HG03135 (cell line): ENCODE results near the gene OR10H4.
"Not testable (repeated sequence)": the region's sequence is repeated elsewhere in the genome, so short reads cannot be mapped to it uniquely, and the experiment has no call there.

Experiments used
- ATAC-seq: cut with Tn5 transposase; IDR thresholded peaks from one replicate; pipeline ENCODE4 v1.9.1; 2021; ENCODE audit warnings: mild to moderate bottlenecking, moderate library complexity; ENCODE audit not compliant: unreplicated experiment

The OR10H4 gene, protein sequence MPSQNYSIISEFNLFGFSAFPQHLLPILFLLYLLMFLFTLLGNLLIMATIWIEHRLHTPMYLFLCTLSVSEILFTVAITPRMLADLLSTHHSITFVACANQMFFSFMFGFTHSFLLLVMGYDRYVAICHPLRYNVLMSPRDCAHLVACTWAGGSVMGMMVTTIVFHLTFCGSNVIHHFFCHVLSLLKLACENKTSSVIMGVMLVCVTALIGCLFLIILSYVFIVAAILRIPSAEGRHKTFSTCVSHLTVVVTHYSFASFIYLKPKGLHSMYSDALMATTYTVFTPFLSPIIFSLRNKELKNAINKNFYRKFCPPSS

DNA sequence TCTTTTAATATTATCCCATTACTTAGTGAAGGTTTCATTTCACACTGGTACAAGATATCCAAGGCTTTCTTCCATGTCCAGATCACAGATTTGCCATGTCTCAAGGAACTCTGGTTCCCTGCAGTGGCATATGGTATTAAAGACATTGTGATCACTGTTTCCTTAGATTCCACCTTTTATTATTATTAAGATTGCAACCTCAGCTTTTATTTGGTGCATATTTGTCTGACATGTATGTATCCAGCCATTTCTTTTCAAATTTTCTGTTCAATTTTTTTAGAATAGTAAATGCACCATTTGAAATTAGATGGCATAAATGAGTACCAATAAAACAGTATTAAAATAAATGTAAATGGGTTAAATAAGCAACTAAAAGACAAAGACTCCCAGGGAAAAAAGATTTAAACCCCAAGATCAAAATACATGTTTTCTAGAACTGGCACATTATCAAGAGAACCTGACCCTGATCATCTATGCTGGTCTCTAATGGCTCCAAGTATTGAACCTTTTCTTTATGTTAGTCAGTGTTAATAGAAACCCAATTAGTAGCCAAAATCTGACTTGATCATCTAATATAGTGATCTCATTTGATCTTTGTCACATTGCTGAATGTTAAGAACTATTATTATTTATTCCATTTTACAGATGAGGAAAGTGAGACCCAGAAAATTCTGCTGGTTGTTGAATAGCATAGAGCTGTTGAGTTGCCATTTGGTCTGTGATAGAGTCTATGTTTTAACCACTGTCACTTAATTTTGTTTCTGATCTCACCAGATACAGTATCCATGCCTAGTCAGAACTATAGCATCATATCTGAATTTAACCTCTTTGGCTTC is at the start of gene OR10H4:
Gene OR10H4, plus strand, starts transcription at position 786 of the 836 bp plus-strand sequence. Its CDS starts 0 bp downstream, at position 786.
- no peak for ATAC-seq

DNA sequence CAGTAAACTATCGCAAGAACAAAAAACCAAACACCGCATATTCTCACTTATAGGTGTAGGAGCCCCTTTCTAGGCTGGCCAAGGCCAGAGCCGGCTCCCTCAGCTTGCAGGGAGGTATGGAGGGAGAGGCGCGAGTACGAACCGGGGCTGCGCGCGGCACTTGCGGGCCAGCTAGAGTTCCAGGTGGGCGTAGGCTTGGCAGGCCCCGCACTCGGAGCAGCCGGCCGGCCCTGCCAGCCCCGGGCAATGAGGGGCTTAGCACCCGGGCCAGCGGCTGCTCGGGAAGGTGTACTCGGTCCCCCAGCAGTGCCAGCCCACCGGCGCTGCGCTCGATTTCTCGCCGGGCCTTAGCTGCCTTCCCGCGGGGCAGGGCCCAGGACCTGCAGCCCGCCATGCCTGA is 49.2 kb upstream of the OR10H4 start:
- not testable (repeated sequence) for ATAC-seq

DNA sequence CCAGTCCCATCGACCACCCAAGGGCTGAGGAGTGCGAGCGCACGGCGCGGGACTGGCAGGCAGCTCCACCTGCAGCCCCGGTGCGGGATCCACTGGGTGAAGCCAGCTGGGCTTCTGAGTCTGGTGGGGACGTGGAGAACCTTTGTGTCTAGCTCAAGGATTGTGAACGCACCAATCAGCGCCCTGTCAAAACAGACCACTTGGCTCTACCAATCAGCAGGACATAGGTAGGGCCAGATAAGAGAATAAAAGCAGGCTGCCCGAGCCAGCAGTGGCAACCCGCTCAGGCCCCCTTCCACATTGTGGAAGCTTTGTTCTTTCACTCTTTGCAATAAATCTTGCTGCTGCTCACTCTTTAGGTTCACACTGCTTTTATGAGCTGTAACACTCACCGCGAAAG is 48.8 kb upstream of the OR10H4 start:
- not testable (repeated sequence) for ATAC-seq

DNA sequence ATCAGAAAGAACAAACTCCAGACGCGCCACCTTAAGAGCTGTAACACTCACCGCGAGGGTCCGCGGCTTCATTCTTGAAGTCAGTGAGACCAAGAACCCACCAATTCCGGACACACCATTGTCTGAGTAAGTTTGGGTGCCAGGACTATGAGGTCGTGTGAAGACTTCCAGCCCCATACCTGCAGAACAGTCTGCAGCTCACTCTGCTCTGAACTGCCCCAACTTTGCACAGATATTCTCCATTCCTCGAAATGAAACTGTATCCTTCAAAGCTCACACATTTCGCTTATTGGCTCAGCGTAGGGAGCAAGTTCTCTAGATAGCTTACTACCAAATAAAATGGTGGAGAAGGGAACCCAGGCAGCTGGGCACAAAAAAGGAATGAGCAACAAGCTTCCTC is 48.3 kb upstream of the OR10H4 start:
- ATAC-seq: no peak

DNA sequence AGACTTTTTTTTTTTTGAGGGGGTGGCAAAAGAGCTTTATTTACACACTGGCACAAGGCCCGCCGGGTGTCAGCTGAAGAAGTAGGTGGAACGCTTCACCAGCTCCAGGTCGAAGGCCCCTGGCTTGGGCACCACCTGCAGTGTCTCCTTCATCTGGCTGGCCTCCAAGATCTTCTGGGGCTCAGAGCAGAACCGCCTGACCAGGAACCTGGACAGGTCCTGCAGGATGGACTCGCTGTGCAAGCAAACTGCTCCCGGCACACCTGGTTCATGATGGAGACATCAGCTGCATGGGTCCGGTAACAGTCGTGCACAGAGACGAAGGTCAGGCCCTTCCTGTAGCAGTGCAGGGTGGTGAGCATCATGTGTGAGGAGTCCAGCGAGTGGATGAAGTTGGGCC is 46.6 kb upstream of the OR10H4 start:
- ATAC-seq: no peak

DNA sequence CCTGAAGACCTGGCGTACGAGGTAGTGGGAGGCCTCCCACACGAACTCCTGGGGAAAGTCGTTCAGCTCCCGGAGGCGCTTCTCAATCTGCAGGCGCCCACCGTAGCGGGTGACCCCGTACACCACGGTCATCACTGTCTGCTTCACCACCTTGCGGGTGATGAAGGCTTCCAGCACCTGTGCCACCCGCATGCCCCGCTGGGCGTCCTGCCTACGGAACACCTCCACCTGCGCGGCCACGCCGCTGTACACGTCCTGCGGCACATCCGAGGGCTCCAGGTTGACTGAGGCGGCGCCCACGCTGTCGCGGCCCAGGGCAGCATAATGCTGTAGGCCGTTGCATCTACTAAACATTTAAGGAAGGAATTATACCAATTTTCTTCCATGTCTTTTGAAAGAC is 45.9 kb upstream of the OR10H4 start:
- not testable (repeated sequence) for ATAC-seq

DNA sequence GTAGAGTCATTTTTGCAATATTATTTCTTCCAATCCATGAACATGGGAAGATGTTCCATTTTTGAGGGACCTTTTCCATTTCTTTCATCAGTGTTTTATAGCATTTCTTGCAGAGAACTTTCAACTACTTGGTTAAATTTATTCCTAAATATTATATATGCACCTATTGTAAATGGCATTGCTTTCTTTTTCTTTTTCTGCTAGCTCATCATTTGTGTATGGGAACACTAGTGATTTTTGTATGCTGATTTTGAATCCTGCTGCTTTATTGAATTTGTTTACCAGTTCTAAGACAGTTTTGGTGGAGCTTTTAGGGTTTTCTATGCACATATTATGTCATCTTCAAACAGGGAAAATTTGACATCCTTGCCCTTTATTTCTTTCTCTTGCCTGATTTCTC is 43.8 kb upstream of the OR10H4 start:
- ATAC-seq: no peak

DNA sequence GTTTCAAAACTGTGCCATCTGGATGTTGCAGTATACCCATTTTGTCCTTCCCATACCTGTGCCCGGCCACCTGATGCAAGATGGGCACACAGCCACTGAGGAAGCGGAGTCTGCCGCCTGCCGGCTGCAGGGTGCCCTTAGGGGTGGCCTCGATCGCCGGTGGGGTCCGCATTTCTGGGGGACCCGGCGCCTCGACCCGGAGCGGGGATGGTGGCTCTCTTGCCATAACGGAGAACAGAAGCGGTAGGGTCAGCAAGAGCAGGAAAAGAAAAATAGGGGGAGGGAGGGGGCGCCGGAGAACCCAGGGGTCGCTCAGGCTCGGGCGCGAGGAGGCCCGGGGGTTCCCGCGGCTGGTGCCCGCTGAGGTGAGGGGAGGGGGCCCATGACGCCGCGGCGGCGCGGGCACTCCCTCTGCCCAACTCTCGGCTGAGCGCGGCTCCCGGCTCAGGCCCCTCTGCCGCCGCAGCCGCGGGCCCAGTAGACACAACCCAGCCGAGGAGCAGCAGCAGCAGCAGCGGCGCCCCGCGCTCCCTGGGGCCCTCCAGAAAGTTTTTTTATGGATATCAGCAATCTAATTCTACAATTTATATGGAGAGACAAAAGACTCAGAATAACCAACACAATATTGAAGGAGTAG is 37.1 kb upstream of the OR10H4 start:
- ATAC-seq: no peak

DNA sequence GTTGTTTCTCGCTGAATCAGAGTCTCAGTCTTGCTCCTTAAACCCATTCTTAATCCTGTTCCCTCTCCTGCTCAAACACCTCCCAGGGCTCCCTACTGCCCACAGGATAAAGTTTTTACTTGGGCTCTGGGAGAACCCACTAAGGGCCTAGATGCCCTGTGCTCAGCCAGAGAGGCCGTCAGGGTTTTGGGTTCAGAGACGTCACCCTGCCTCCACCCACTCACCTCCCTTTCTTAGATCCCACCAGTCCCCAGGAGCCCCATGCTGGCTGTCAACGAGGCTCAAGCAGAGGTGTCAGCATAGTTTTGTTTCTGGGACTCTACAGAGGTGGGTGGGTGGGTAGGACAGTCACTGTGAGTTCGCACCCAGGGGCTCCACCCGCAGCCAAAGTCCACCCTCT is 35.4 kb upstream of the OR10H4 start:
- ATAC-seq: no peak

DNA sequence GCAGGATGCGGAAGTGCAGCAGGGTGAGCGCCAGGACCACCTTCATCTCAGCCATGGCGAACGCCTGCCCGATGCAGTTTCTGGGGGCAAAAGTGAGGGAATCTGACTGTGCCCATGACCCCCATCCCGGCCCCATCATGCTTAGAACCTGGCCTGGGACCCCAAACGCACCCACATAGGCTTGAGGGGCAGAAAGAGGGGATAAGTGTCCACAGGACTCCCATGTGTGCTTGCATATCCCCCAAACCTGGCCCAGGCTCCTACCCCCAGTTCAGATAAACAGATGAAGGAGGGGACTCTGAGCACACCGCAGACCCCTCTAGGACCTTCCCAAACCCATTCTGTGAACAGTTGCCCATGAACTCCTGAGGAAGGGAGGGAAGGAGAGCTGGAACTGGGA is 35.0 kb upstream of the OR10H4 start:
- no peak for ATAC-seq

DNA sequence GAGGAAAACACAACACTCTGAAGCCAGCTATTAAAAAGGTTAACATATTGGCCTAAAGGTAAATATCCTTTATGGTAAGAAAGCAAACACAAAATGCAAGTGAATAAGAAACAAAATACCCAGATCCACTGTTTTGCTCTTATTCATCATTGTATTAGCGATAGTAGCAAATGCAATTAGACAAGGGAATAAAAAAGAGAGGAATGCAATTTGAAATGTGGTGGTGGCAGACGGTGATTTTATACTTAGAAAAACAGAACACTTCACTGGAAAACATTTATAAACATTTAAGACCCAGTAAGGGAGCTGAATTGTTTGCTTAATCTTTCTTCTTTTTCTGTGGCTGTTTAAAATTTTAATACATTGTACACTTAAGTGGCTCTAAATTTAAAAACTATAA is 33.7 kb upstream of the OR10H4 start:
- no peak for ATAC-seq

DNA sequence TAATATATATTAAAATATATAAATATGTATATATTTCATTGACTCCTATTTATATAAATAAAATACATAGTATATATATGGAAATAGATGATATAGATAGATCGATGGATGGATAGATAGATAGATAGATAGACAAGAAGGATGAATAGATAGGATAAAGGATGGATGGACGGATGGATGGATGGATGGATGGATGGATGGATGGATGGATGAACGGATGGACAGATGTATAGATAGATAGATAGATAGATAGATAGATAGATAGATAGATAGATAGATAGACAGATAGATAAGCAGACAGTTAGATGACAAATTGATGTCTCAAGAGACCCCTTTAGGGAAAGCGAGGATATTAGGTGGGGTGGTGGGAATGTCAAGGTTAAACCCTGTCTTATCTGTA is 29.6 kb upstream of the OR10H4 start:
- ATAC-seq: no peak

DNA sequence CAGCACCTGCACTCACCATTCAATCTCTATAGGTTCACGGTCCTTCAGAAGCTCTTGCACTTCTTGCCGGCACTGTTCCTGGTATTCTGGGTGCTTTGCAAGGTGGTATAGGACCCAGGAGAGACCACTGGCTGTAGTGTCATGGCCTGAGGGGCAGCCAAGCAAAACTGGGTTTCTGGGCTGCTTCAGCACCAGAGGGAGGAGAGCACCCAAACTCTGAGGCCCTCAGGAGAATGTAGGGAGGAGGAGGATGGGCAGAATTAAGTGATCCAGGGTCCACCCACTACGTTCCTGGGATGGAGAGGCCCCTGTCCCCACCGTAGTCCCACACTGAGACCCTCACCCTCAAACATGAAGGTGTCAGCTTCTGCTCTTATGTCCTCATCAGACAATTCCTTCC is 26.8 kb upstream of the OR10H4 start:
- no peak for ATAC-seq

DNA sequence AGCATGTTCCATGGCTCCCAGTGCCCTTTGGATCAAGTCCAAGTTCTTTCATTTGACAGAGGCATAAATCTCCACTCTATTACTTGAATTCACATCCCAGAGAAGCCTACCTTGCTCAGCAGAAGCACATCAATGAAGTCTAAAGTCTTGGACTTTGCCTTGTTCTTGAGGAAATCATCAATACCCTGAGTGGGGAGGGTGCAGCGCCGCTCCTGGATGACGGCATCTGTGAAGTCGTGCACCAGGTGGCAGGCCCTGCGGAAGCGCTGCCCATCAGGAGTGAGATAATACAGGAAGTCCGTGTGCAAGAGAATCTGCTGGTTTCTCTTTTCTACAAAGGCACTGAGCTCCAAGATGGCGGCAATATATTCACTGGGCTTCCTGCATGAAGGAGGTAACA is 25.1 kb upstream of the OR10H4 start:
- ATAC-seq: no peak

DNA sequence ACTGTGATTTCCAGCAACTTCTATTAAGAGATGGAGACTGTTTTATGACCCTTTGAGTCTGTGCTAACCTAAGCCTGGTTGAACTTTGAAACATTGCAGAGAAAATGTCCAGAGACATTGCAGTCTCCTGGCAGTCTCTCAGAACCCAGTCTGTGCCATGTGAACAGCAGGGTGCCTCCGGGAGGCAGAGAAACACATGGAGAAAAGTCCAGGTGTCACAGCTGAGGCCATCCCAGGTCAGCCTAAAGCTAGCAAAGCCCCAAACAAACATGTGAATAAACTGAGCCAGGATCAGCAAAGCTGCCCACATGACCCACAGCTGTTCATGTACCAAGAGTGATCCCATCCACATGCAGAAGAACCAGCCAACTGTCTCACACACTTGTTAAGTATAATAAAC is 22.3 kb upstream of the OR10H4 start:
- ATAC-seq: no peak

DNA sequence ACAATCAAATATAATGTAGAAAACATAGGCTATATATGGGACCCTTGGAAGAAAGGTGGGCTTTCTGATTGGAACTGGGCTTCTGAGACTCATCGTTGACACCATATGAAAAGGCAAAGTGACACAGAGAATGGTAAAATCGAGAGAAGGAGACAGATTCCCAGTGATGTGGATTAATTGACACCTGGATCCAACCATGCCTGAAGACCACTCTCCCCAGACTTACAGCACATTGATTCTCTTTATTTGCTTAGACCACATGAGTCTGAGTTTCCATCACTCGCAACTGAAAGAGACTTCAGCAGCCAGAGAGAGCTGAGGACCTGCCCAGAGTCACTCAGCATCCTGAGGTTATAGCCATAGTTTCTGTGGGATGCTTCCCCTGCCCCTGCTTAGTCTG is 20.5 kb upstream of the OR10H4 start:
- ATAC-seq: no peak

DNA sequence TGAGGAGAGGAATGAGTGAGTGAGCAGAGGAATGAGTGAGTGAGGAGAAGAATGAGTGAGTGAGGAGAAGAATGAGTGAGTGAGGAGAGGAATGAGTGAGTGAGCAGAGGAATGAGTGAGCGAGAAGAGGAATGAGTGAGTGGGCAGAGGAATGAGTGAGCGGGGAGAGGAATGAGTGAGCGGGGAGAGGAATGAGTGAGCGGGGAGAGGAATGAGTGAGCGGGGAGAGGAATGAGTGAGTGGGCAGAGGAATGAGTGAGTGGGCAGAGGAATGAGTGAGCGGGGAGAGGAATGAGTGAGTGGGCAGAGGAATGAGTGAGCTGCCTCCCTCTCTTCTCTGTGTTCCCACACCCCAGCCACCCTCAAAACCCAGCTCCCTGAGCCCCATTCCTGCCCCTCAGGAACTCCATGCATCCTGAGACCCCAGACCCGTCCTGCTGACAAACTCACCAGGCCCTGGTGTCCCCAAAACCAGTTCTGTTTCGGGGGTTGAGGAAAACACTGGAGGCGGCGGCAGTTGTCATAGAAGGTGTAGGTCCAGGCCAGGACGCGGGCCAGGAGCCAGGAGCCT is 15.0 kb upstream of the OR10H4 start:
- not testable (repeated sequence) for ATAC-seq

DNA sequence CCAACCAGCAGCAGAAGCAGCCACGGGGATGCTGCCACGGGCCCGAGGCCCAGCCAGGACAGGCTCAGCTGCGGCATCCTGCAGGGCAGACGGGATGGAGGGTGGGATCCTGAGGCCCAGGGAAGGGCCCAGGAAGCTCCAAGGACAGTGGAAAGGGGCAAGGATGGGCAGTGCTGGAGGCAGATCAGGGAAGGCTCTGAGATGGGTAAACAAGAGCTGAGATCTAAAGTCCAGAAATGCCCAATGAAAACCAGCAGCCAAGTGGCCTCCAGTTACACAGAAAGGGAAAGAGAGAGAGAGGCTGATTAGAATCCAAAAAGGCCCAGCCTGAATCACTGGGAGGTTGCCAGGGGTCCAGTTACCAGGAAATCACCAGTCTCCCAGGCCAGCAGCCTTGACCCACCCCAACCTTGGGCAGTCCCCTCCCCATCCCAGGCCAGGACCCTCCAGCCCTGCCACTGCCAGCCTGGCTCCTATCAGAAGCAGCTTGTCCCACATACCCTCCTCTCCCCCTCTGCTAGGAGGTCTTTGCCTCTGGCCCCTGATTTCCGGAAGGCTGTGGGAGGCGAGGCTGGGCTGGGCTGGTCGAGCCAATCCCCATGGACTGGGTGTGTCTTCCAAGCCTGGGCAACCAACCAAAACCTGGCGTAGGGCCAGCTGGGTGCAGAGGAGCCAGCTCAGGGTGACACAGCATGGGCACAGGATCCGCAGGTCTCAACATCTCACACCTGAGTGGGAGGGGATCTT is 14.3 kb upstream of the OR10H4 start, which contains the start of gene CYP4F11:
Gene CYP4F11, minus strand, starts transcription at position 198 of the 747 bp plus-strand sequence. Its CDS starts 121 bp downstream, at position 77.
- ATAC-seq: no peak

DNA sequence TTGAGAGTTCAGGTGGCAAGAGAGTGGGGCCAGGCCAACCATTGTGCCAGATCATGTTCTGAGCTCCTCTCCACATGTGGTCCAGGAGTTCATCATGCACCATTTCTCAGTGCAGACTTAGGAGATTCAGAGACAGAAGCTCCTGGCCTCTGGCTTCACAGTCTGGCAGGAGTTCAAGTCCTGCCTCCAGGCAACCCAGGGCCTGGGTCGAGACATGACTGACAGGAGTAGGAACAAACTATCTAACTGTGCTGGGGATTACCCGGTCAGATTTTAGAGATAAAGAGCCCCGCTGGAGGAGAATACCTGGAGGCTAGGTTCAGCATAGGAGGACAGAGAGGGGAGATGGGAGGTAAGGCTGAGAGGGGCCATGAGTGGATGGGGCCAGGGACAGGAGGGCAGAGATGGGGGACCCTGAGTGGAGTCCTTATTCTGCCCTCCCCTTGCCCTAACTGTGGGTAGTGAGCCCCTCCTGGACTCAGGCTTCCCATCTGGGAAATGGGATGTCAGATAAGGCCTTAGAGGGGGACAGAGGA is 13.6 kb upstream of the OR10H4 start:
- no peak for ATAC-seq

DNA sequence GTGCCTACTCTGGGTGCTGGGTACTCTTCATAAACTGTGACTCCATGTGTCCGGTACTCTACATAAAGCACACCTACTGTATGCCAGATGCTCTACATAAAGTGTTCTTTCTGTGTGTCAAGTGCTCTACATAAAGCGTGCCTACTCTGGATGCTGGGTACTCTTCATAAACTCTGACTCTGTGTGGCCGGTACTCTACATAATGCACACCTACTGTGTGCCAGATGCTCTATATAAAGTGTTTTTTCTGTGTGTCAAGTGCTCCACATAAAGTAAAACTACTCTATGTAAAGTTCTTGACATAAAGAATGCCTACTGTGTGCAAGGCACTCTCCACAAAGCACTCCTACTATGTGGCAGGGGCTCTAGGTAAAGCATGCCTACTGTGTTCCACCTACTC is 12.6 kb upstream of the OR10H4 start:
- no peak for ATAC-seq
